Natural killer cell (primary cell): Measurements from ENCODE around the gene PTGR1. TPM values are rescaled to one million over a fixed set of nuclear protein-coding genes. Genes with fewer than 3 reads are reported as not detected.
"Not testable (repeated sequence)": the region's sequence is repeated elsewhere in the genome, so short reads cannot be mapped to it uniquely, and the experiment has no call there.

Source experiments
- ATAC-seq, 3 donors: fragments of 150-1000 bp in 2 of 3; fragments of 200-7000 bp in 1 of 3; cut with Tn5 transposase; 1 replicate in 1 of 3; 2 replicates in 2 of 3; pipeline ENCODE4 v1.10.0; 2021; ENCODE audit warnings: mild to moderate bottlenecking in 2 of 3, moderate library complexity in 2 of 3
- DNase-seq, 2 donors: peaks; one replicate each; pipeline versions ENCODE4 v3.0.0 to v3.0.0-alpha.2; 2013 to 2021; ENCODE audit warnings: mixed read lengths in 1 of 2
- H3K27ac ChIP-seq: one replicate; pipeline ENCODE4 v1.5.1; 2013; ENCODE audit warnings: mild to moderate bottlenecking, low read length
- H3K27me3 ChIP-seq: one replicate; pipeline ENCODE4 v1.6.1; 2013; ENCODE audit warnings: low read length; ENCODE audit not compliant: control insufficient read depth, insufficient read depth
- H3K36me3 ChIP-seq: one replicate; pipeline ENCODE4 v1.6.1; 2013; ENCODE audit warnings: low read length; ENCODE audit not compliant: control insufficient read depth, insufficient read depth
- H3K4me1 ChIP-seq: one replicate; pipeline ENCODE4 v1.6.1; 2013; ENCODE audit warnings: low read length; ENCODE audit not compliant: control insufficient read depth, insufficient read depth
- H3K4me3 ChIP-seq: one replicate; pipeline ENCODE4 v1.5.1; 2013; ENCODE audit warnings: low read length
- H3K9me3 ChIP-seq: one replicate; pipeline ENCODE4 v1.6.1; 2013; ENCODE audit warnings: low read length; ENCODE audit not compliant: control insufficient read depth, insufficient read depth
- H3K27ac Mint-ChIP-seq, 2 donors: one replicate each; pipeline ENCODE4 v1.8.0; 2022; ENCODE audit warnings: mild to moderate bottlenecking in 2 of 2, mixed read lengths in 2 of 2, moderate library complexity in 1 of 2
- H3K27me3 Mint-ChIP-seq, 2 donors: one replicate each; pipeline ENCODE4 v1.8.0; 2022; ENCODE audit warnings: low read depth in 2 of 2, mixed read lengths in 2 of 2
- H3K36me3 Mint-ChIP-seq: one replicate; pipeline ENCODE4 v1.8.0; 2022; ENCODE audit warnings: mixed read lengths
- H3K4me1 Mint-ChIP-seq, 2 donors: one replicate each; pipeline ENCODE4 v1.8.0; 2022; ENCODE audit warnings: mixed read lengths in 2 of 2
- H3K4me3 Mint-ChIP-seq: one replicate; pipeline ENCODE4 v1.8.0; 2022; ENCODE audit warnings: mild to moderate bottlenecking, moderate library complexity, mixed read lengths
- H3K9me3 Mint-ChIP-seq, 2 donors: one replicate each; pipeline ENCODE4 v1.8.0; 2022; ENCODE audit warnings: mixed read lengths in 2 of 2
- WGBS: methylation state at CpG from one replicate; pipeline ENCODE4 v1.1.7; 2013; ENCODE audit warnings: missing lambda C conversion rate; ENCODE audit not compliant: insufficient coverage; 5-methylcytosine and 5-hydroxymethylcytosine counted together
- intact Hi-C: fragments of 100-400 bp; cut with micrococcal nuclease; formaldehyde crosslinking; loops from one replicate; pipeline ENCODE4 v1.14.2; 2022
- total RNA-seq, 4 donors: library from RNA; stranded (reverse); fragments of 120-200 nt in 1 of 4; gene quantifications; one replicate each; pipeline versions ENCODE4 v1.2.3 to v1.2.4, GENCODE V29; 2013 to 2022
- TF ChIP-seq, protein P1 (sequence below): fragments of 200-600 bp; IDR thresholded peaks from one replicate; pipeline ENCODE4 v1.8.0; 2022; ENCODE audit warnings: antibody characterized with exemption

PTGR1 gene
- total RNA-seq, 3 donors from 2014 or later (not counting 1 experiment from before 2014, with no cell fraction given), result not detected

DNA sequence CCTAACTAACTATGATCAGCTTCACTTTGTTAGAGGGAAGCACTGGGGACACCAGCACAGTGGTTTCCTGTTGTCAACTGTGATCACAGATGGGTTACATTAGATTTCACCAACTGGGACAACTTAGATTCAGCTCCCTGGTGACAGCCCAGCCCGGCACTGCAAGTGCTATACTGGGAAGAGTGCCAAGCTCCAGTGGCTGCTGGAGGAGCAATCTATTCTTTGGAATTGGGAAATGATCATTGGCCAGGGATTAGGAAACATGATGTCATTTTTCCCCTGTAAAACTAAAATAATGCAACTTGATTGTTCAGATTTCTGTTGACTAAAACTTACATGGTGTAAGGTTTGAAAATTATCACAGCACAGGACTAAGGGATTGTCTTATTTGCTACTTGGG lies 33.2 kb downstream of the PTGR1 start:
- Mint-ChIP-seq H3K36me3 (peaks cover 8% of the 10 kb centered on the region), H3K4me3 (no peak overlapping the region), H3K9me3 (peaks cover 9 to 21% of the 10 kb centered on the region in 2 donors), H3K27me3 (peaks cover 0 to 3% of the 10 kb centered on the region in 2 donors), H3K27ac (no peak overlapping the region), H3K4me1 (no peaks in the 10 kb centered on the region)
- TF ChIP-seq, protein P1, sequence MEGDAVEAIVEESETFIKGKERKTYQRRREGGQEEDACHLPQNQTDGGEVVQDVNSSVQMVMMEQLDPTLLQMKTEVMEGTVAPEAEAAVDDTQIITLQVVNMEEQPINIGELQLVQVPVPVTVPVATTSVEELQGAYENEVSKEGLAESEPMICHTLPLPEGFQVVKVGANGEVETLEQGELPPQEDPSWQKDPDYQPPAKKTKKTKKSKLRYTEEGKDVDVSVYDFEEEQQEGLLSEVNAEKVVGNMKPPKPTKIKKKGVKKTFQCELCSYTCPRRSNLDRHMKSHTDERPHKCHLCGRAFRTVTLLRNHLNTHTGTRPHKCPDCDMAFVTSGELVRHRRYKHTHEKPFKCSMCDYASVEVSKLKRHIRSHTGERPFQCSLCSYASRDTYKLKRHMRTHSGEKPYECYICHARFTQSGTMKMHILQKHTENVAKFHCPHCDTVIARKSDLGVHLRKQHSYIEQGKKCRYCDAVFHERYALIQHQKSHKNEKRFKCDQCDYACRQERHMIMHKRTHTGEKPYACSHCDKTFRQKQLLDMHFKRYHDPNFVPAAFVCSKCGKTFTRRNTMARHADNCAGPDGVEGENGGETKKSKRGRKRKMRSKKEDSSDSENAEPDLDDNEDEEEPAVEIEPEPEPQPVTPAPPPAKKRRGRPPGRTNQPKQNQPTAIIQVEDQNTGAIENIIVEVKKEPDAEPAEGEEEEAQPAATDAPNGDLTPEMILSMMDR, result no peak
- WGBS, result 59% methylated on average over 1 of the region's 1 CpG
- H3K4me1 ChIP-seq, result no peaks in the 10 kb centered on the region
- DNase-seq (no peak), ATAC-seq (no peak)
- H3K36me3 ChIP-seq, result no peaks in the 10 kb centered on the region
- no peak overlapping the region for H3K27ac ChIP-seq
- H3K4me3 ChIP-seq, result no peak overlapping the region
- intact Hi-C loops, result no loop called here
- H3K27me3 ChIP-seq, result no peaks in the 10 kb centered on the region
- peaks cover 27% of the 10 kb centered on the region for H3K9me3 ChIP-seq

DNA sequence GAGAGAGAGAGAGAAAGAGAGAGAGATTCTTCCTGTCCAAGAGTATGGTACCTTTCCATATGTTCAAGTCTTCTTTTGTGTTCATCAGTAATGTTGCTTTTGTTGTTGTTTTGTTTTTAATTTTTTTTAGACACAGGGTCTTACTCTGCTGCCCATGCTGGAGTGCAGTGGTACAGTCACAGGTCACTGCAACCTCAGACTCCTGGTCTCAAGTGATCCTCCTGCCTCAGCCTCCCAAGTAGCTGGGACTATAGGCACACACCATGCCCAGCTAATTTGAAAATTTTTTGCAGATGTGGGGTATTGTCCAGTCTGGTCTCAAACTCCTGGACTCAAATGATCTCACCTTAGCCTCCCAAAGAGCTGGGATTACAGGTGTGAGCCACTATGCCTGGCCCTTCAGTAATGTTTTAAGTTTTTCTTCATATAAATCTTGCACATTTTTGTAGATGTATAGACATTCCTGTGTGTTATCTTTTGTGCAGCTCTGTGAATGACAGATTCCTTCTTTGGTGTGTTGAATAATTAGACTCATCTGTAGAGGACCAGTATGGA lies 38.2 kb downstream of the PTGR1 start:
- peaks cover 0 to 9% of the 10 kb centered on the region in 2 donors for H3K27me3 Mint-ChIP-seq
- TF ChIP-seq, protein P1, result no peak
- no peak overlapping the region for H3K4me3 ChIP-seq
- peaks cover 13% of the 10 kb centered on the region for H3K9me3 ChIP-seq
- peaks cover 0 to 5% of the 10 kb centered on the region in 2 donors for H3K9me3 Mint-ChIP-seq
- H3K4me1 ChIP-seq, result no peaks in the 10 kb centered on the region
- H3K36me3 ChIP-seq, result no peaks in the 10 kb centered on the region
- ATAC-seq (no peak), DNase-seq (no peak)
- H3K27me3 ChIP-seq, result no peaks in the 10 kb centered on the region
- H3K4me1 Mint-ChIP-seq, result no peaks in the 10 kb centered on the region
- H3K27ac Mint-ChIP-seq, result no peak overlapping the region
- no peak overlapping the region for H3K4me3 Mint-ChIP-seq
- intact Hi-C loops, result no loop called here
- no peaks in the 10 kb centered on the region for H3K36me3 Mint-ChIP-seq
- no peak overlapping the region for H3K27ac ChIP-seq

DNA sequence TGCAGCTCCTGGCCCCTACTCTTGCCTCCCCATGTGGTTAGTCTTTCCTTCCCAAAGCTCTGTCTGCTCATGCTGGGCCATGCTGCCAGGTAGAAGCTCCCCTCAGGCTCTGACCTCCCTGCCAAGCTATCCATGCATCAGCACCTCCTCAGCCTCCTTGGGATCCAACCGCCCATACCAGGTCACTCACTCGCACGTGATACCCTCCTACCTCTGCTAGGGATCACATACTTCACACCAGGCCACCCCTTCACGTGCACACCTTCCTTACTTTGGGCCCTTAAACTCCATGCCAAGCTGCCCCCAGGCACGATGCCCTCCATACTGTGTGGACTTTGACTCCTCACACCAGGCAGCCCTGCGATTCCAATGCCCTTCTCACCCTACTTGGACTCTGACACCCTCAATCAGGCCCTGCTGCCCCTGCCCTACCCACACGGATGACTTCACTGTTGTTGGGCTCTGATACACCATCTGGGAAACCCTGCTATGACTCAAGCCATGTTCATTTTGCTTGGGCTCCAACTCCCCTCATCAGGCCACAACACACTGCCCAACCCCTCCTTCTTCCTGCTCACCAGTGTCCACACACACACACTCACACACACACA lies 40.3 kb downstream of the PTGR1 start:
- peaks cover 20% of the 10 kb centered on the region for H3K9me3 ChIP-seq
- no peak overlapping the region for H3K27ac ChIP-seq
- peaks cover 2 to 9% of the 10 kb centered on the region in 2 donors for H3K9me3 Mint-ChIP-seq

DNA sequence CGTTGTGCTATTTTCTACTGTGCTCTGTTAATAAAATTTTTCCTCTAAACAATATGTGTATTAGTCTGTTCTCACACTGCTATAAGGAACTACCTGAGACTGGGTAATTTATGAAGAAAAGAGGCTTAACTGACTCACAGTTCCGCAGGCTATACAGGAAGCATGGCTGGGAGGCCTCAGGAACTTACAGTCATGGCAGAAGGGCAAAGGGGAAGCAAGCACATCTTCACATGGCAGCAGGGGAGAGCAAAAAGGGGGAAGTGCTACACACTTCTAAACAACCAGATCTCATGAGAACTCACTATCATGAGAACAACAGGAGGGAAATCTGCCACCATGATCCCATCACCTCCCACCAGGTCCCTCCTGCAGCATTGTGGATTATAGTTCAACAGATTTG lies 44.0 kb downstream of the PTGR1 start:
- H3K36me3 Mint-ChIP-seq, H3K36me3 ChIP-seq, H3K27ac ChIP-seq, H3K27ac Mint-ChIP-seq, ATAC-seq, intact Hi-C loops, H3K4me3 Mint-ChIP-seq, H3K4me1 Mint-ChIP-seq, DNase-seq, H3K4me1 ChIP-seq, H3K27me3 ChIP-seq, H3K9me3 Mint-ChIP-seq, H3K4me3 ChIP-seq: not testable (repeated sequence)
- H3K9me3 ChIP-seq, result peaks cover 23% of the 10 kb centered on the region
- peaks cover 0 to 13% of the 10 kb centered on the region in 2 donors for H3K27me3 Mint-ChIP-seq
- 50% methylated on average over 1 of the region's 2 CpGs for WGBS

More for the DNA sequence above, 40.3 kb downstream of the PTGR1 start:
- H3K27me3 Mint-ChIP-seq, result peaks cover 0 to 9% of the 10 kb centered on the region in 2 donors
- no peaks in the 10 kb centered on the region for H3K4me1 Mint-ChIP-seq
- H3K4me3 ChIP-seq, result no peak overlapping the region
- no peak overlapping the region for H3K27ac Mint-ChIP-seq
- H3K36me3 ChIP-seq, result no peaks in the 10 kb centered on the region
- intact Hi-C loops, result no loop called here
- no peaks in the 10 kb centered on the region for H3K36me3 Mint-ChIP-seq
- H3K4me3 Mint-ChIP-seq, result no peak overlapping the region
- H3K27me3 ChIP-seq, result no peaks in the 10 kb centered on the region
- no peaks in the 10 kb centered on the region for H3K4me1 ChIP-seq
- TF ChIP-seq, protein P1, result no peak
- WGBS, result 90% methylated on average over 7 of the region's 7 CpGs
- DNase-seq, result no peak
- ATAC-seq, result no peak
